IMR-90 (cell line): ENCODE data around the gene ARMH3. TPM values are rescaled to one million over a fixed set of nuclear protein-coding genes. Genes with fewer than 3 reads are reported as not detected.

Experiments used
- ATAC-seq: fragments of 200-7000 bp; cut with Tn5 transposase; 2 replicates; pipeline ENCODE4 v1.9.1; 2020; ENCODE audit warnings: low read depth, mild to moderate bottlenecking, moderate library complexity
- BruUV-seq: library from RNA; stranded (reverse); fragments of 400-500 nt; replicated peaks from 2 replicates; lab custom pipeline; 2021; lab: Mats Ljungman, UMichigan
- CTCF ChIA-PET: fragments of 300-600 bp; formaldehyde crosslinking; extraction: SDS; loops from one replicate; lab custom pipeline; 2021; ENCODE audit warnings: antibody characterized with exemption; lab: Yijun Ruan, JAX
- POLR2A ChIA-PET: fragments of 300-600 bp; sonication (Branson Sonifier 250); formaldehyde crosslinking; loops from one replicate; lab custom pipeline; 2022; ENCODE audit warnings: antibody characterized with exemption; ENCODE audit not compliant: unreplicated experiment; lab: Charles Lee
- DNase-seq: peaks from one replicate; pipeline ENCODE4 v3.0.0; 2013
- H2AFZ ChIP-seq: replicated peaks from 2 replicates; pipeline ENCODE3; 2013; ENCODE audit warnings: low read length, mild to moderate bottlenecking; ENCODE audit not compliant: poor library complexity
- H2AK5ac ChIP-seq: 2 replicates; pipeline ENCODE4 v1.6.1; 2013; ENCODE audit warnings: low read depth, low read length, inconsistent platforms
- H2AK9ac ChIP-seq: replicated peaks from 2 replicates; pipeline ENCODE3; 2013; ENCODE audit warnings: mild to moderate bottlenecking, low read depth, low read length, moderate library complexity; ENCODE audit not compliant: poor library complexity
- H2BK120ac ChIP-seq: 2 replicates; pipeline ENCODE4 v1.6.1; 2013; ENCODE audit warnings: low read depth, low read length, inconsistent platforms
- H2BK15ac ChIP-seq: 3 replicates; pipeline ENCODE4 v1.6.1; 2013; ENCODE audit warnings: low read depth, low read length, inconsistent platforms
- H2BK20ac ChIP-seq: 2 replicates; pipeline ENCODE4 v1.6.1; 2013; ENCODE audit warnings: low read depth, mild to moderate bottlenecking, inconsistent platforms, low read length, moderate library complexity
- H2BK5ac ChIP-seq: 2 replicates; pipeline ENCODE4 v1.6.1; 2013; ENCODE audit warnings: mild to moderate bottlenecking, low read depth, low read length, inconsistent platforms; ENCODE audit not compliant: poor library complexity, severe bottlenecking
- H3K14ac ChIP-seq: replicated peaks from 2 replicates; pipeline ENCODE4 v1.6.1; 2013; ENCODE audit warnings: low read depth, low read length, inconsistent platforms
- H3K18ac ChIP-seq: 2 replicates; pipeline ENCODE4 v1.6.1; 2013; ENCODE audit warnings: low read depth, low read length, control low read depth
- H3K23ac ChIP-seq: 2 replicates; pipeline ENCODE4 v1.6.1; 2013; ENCODE audit warnings: low read depth, low read length, inconsistent platforms
- H3K27ac ChIP-seq: 2 replicates; pipeline ENCODE4 v1.5.1; 2013; ENCODE audit warnings: mild to moderate bottlenecking, control low read depth, low read length; ENCODE audit not compliant: insufficient read depth
- H3K27me3 ChIP-seq: 2 replicates; pipeline ENCODE4 v1.6.1; 2013; ENCODE audit warnings: low read length; ENCODE audit not compliant: control insufficient read depth, insufficient read depth
- H3K36me3 ChIP-seq: 2 replicates; pipeline ENCODE4 v1.6.1; 2013; ENCODE audit warnings: low read length, mixed read lengths; ENCODE audit not compliant: control insufficient read depth, insufficient read depth
- H3K4ac ChIP-seq: 2 replicates; pipeline ENCODE4 v1.6.1; 2013; ENCODE audit warnings: low read depth, low read length, inconsistent platforms
- H3K4me1 ChIP-seq: 2 replicates; pipeline ENCODE4 v1.6.1; 2013; ENCODE audit warnings: low read length, mixed read lengths; ENCODE audit not compliant: control insufficient read depth, insufficient read depth
- H3K4me2 ChIP-seq: 2 replicates; pipeline ENCODE4 v1.6.1; 2013; ENCODE audit warnings: low read depth, mild to moderate bottlenecking, control low read depth, low read length, moderate library complexity
- H3K4me3 ChIP-seq: 2 replicates; pipeline ENCODE4 v1.5.1; 2013; ENCODE audit warnings: low read depth, mild to moderate bottlenecking, control low read depth, low read length, moderate library complexity; ENCODE audit not compliant: insufficient read depth
- H3K56ac ChIP-seq: 2 replicates; pipeline ENCODE4 v1.6.1; 2013; ENCODE audit warnings: low read length, inconsistent platforms; ENCODE audit not compliant: insufficient read depth; ENCODE audit errors: extremely low read depth
- H3K79me1 ChIP-seq, 2 experiments: 2 replicates each; pipeline ENCODE4 v1.6.1; 2013; ENCODE audit warnings: low read length in 2 of 2, inconsistent platforms in 1 of 2, low read depth in 1 of 2
- H3K9ac ChIP-seq: 2 replicates; pipeline ENCODE4 v1.6.1; 2013; ENCODE audit warnings: low read depth, low read length, control low read depth
- H3K9me1 ChIP-seq: 2 replicates; pipeline ENCODE4 v1.6.1; 2013; ENCODE audit warnings: low read length, inconsistent platforms; ENCODE audit not compliant: insufficient read depth
- H3K9me3 ChIP-seq: 2 replicates; pipeline ENCODE4 v1.6.1; 2013; ENCODE audit warnings: low read length; ENCODE audit not compliant: control insufficient read depth, insufficient read depth
- H4K20me1 ChIP-seq: 2 replicates; pipeline ENCODE4 v1.6.1; 2013; ENCODE audit warnings: low read length, inconsistent platforms; ENCODE audit not compliant: insufficient read depth
- H4K5ac ChIP-seq: 2 replicates; pipeline ENCODE4 v1.6.1; 2013; ENCODE audit warnings: mild to moderate bottlenecking, low read depth, low read length, control low read depth
- H4K8ac ChIP-seq, 2 experiments: 2 replicates each; pipeline ENCODE4 v1.6.1; 2013; ENCODE audit warnings: low read depth in 2 of 2, low read length in 2 of 2, control low read depth in 1 of 2, inconsistent platforms in 1 of 2
- H4K91ac ChIP-seq: 2 replicates; pipeline ENCODE4 v1.6.1; 2013; ENCODE audit warnings: low read depth, low read length, inconsistent platforms; ENCODE audit not compliant: insufficient read depth
- USF2 ChIP-seq: fragments of 150-350 bp; IDR thresholded peaks from 2 replicates; pipeline ENCODE4 v1.6.1; 2017; ENCODE audit warnings: mild to moderate bottlenecking, antibody characterized with exemption, low read length, low read depth
- WGBS, 2 experiments: methylation state at CpG; one replicate each; pipeline versions ENCODE4 v1.1.5 to v1.1.7; 2013; ENCODE audit warnings: missing lambda C conversion rate in 2 of 2; ENCODE audit not compliant: insufficient read length in 1 of 2; ENCODE audit errors: extremely low coverage in 2 of 2; 5-methylcytosine and 5-hydroxymethylcytosine counted together
- dilution Hi-C: fragments of 300-500 bp; cut with HindIII; formaldehyde crosslinking; loops from one replicate; pipeline ENCODE4 v1.14.3; 2018; ENCODE audit warnings: low sequenced_read_pairs; ENCODE audit not compliant: unreplicated experiment
- in situ Hi-C: fragments of 300-500 bp; cut with MboI; formaldehyde crosslinking; loops from 3 replicates; pipeline ENCODE4 v1.14.3; 2019; ENCODE audit warnings: low sequenced_read_pairs, inconsistent platforms, mixed read lengths
- intact Hi-C: fragments of 100-400 bp; cut with micrococcal nuclease; formaldehyde crosslinking; loops from 2 replicates; pipeline ENCODE4 v1.10.0; 2022
- microRNA-seq, 2 experiments: library from miRNA; stranded (forward) in 1 of 2; unstranded in 1 of 2; fragments of 10-50 nt in 1 of 2; fragments of <30 nt in 1 of 2; gene quantifications in 1 of 2; microRNA quantifications in 1 of 2; one replicate each; pipeline versions ENCODE3 to v1.1.0; 2013 to 2020; ENCODE audit not compliant: insufficient read depth in 1 of 2, insufficient read length in 1 of 2, unreplicated experiment in 1 of 2
- polyA plus RNA-seq, 3 experiments: library from polyadenylated mRNA; depleted of rRNA; stranded (reverse); fragments of >200 nt; gene quantifications; 2 replicates each; pipeline ENCODE4 v1.2.3, GENCODE V29; 2012; ENCODE audit warnings: low replicate concordance in 1 of 3
- small RNA-seq, 5 experiments: library from RNA; depleted of rRNA; stranded (forward); fragments of <200 nt; gene quantifications; one replicate each; pipeline ENCODE3, GENCODE V24; 2012
- total RNA-seq: library from RNA; depleted of rRNA; stranded (reverse); fragments of >200 nt; gene quantifications from 2 replicates; pipeline ENCODE4 v1.2.3, GENCODE V29; 2012; rRNA removed

The ARMH3 gene
- total and polyA plus RNA-seq, 2 of the 4 experiments (the other 2 are of a cell fraction) = 12.1 to 13.1 TPM

DNA sequence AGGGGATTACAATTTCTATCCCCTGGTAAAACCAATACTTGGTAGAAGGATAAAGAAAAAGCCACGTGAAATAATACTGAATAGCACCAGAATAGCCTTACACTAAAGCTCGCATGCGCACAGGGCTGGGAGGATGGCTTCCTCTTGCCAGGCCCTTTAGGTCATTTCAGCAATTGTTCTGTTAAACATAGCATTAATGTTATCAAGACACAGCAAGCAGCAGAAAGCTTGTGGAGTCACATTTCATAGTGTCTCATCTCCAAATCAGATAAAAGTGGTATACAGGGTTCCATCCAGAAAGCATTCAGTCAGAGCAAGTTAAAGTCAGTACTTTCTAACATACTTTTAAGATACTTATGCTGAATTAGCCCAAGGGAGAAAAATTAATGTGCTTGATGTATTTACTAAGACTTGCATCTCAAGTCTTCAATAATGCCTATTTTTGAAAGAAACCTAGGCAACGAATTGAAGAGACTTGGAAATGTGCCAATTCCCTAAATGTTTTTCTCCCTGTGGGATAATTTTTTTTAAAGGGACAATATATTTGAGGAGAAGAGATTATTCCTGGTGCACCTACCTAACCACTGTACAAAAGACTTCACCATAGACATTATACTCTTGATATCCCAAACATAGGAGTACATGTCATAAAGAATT is 258.4 kb downstream of the ARMH3 start:
- Histone ChIP-seq H3K36me3 (peaks cover 64% of the 10 kb centered on the region), H3K4me1 (no peaks in the 10 kb centered on the region), H3K9me3 (no peaks in the 10 kb centered on the region), H2BK15ac (no peak overlapping the region), H4K8ac (no peak overlapping the region), H3K18ac (no peak overlapping the region), H4K91ac (no peak overlapping the region), H3K27ac (no peak overlapping the region), H3K14ac (no peak overlapping the region), H3K4me2 (no peak overlapping the region), H3K9me1 (no peaks in the 10 kb centered on the region), H4K20me1 (peaks cover 42% of the 10 kb centered on the region), H3K9ac (no peak overlapping the region), H3K4me3 (no peak overlapping the region), H2BK20ac (no peak overlapping the region), H2AK9ac (no peak overlapping the region), H3K23ac (no peak overlapping the region), H2AK5ac (no peak overlapping the region), H2AFZ (no peak overlapping the region), H3K27me3 (no peaks in the 10 kb centered on the region), H3K4ac (no peak overlapping the region), H3K79me1 (peaks cover 47 to 65% of the 10 kb centered on the region in 2 experiments), H4K5ac (no peak overlapping the region), H3K56ac (no peak overlapping the region), H2BK5ac (no peak overlapping the region), H2BK120ac (no peak overlapping the region)
- intact Hi-C loops = no loop called here
- no TSS peak for BruUV-seq
- dilution Hi-C loops = no loop called here
- in situ Hi-C loops = no loop called here
- no peak for TF ChIP-seq USF2
- ATAC-seq (no peak; the same call in 1 of the 2 replicates), DNase-seq (no peak)
- POLR2A ChIA-PET = interaction anchor here (0.6 kb wide), 1 partner anchor 15 kb away, joined by 9 read pairs; no protein-coding TSS in a partner anchor
- CTCF ChIA-PET = interaction anchor here (0.6 to 0.8 kb wide), 2 partner anchors 9 to 583 kb away, joined by 4 to 5 read pairs; no protein-coding TSS in a partner anchor
- WGBS, 2 experiments = no CpG with 5 or more reads among the region's 4 CpGs

Small RNA genes within 50 kb of the gene (microRNA-seq; reads per million reads assigned to microRNA genes)
- gene AL500527.1 (ENCODE audit: insufficient read depth, insufficient read length) (not detected), gene AL500527.2 (ENCODE audit: insufficient read depth, insufficient read length) (not detected), gene RF00017 (ENCODE audit: insufficient read depth, insufficient read length) (not detected), gene RF00019 (ENCODE audit: insufficient read depth, insufficient read length) (not detected)

Small RNA genes within 50 kb of the gene (small RNA-seq; reads per million reads assigned to genes)
- gene AL500527.1 (0 reads per million in 5 experiments), gene AL500527.2 (0 reads per million in 5 experiments), gene RF00017 (0 reads per million in 5 experiments), gene RF00019 (0 reads per million in 5 experiments)

Other genes with a start within 250 kb of the ARMH3 start
- gene OGA, start 237.7 kb downstream of the ARMH3 start, total RNA-seq = 62.9 and 89.7 TPM in 2 replicates
- 32.6 and 42.5 TPM in 2 replicates for gene OGA, start 237.7 kb downstream of the ARMH3 start, polyA plus RNA-seq (2012; rRNA removed)
- under 0.01 TPM in 1 of 2 replicates, not detected in the other for gene KCNIP2, start 212.4 kb downstream of the ARMH3 start, total RNA-seq
- gene KCNIP2, start 212.4 kb downstream of the ARMH3 start, polyA plus RNA-seq (2012; rRNA removed) = 0.53 and 0.87 TPM in 2 replicates
- 21.9 and 23.1 TPM in 2 replicates for gene HPS6, start 9.2 kb upstream of the ARMH3 start, total RNA-seq
- gene HPS6, start 9.2 kb upstream of the ARMH3 start, polyA plus RNA-seq (2012; rRNA removed) = 10.5 and 11.3 TPM in 2 replicates
- 45.3 and 47.9 TPM in 2 replicates for gene LDB1, start 64.2 kb upstream of the ARMH3 start, total RNA-seq
- 92.4 and 100 TPM in 2 replicates for gene LDB1, start 64.2 kb upstream of the ARMH3 start, polyA plus RNA-seq (2012; rRNA removed)
- gene PPRC1, start 76.9 kb upstream of the ARMH3 start, total RNA-seq = 11.4 and 11.8 TPM in 2 replicates
- gene PPRC1, start 76.9 kb upstream of the ARMH3 start, polyA plus RNA-seq (2012; rRNA removed) = 38.7 and 40.7 TPM in 2 replicates
- 43.2 and 60.5 TPM in 2 replicates for gene NOLC1, start 96.2 kb upstream of the ARMH3 start, total RNA-seq
- gene NOLC1, start 96.2 kb upstream of the ARMH3 start, polyA plus RNA-seq (2012; rRNA removed) = 53.5 and 55.3 TPM in 2 replicates
- gene ELOVL3, start 170.1 kb upstream of the ARMH3 start, total RNA-seq = 0.28 and 0.36 TPM in 2 replicates
- gene ELOVL3, start 170.1 kb upstream of the ARMH3 start, polyA plus RNA-seq (2012; rRNA removed) = 0.09 and 0.14 TPM in 2 replicates
- gene PITX3, start 185.3 kb upstream of the ARMH3 start, total RNA-seq = not detected in 2 replicates
- not detected in 2 replicates for gene PITX3, start 185.3 kb upstream of the ARMH3 start, polyA plus RNA-seq (2012; rRNA removed)
- 36.4 and 38.7 TPM in 2 replicates for gene GBF1, start 189.4 kb upstream of the ARMH3 start, total RNA-seq
- 38.0 and 40.1 TPM in 2 replicates for gene GBF1, start 189.4 kb upstream of the ARMH3 start, polyA plus RNA-seq (2012; rRNA removed)